HepG2 (cell line): ENCODE results near the gene LYPD3. TPM values are rescaled to one million over a fixed set of nuclear protein-coding genes. Genes with fewer than 3 reads are reported as not detected.

Source experiments
- ATAC-seq: fragments of 200-7000 bp; cut with Tn5 transposase; 3 replicates; pipeline ENCODE4 v1.9.1; 2020; ENCODE audit warnings: mild to moderate bottlenecking, moderate library complexity
- BruUV-seq: library from RNA; stranded (reverse); fragments of 400-500 nt; replicated peaks from 2 replicates; lab custom pipeline; 2021; lab: Mats Ljungman, UMichigan
- CTCF ChIA-PET: fragments of 300-600 bp; formaldehyde crosslinking; extraction: SDS; loops from one replicate; lab custom pipeline; 2021; ENCODE audit warnings: low total read pairs, inconsistent platforms, low intra/inter-chr PET ratio; lab: Yijun Ruan, JAX
- POLR2A ChIA-PET: fragments of 350-600 bp; sonication (Branson Sonifier 250); formaldehyde crosslinking; loops from one replicate; lab custom pipeline; 2020; ENCODE audit warnings: antibody characterized with exemption, inconsistent platforms; lab: Yijun Ruan, JAX
- DNase-seq: peaks from one replicate; pipeline ENCODE4 v3.0.0-alpha.2; 2015; ENCODE audit warnings: low spot score
- FAIRE-seq: peaks from 3 replicates; lab custom pipeline; 2011; peaks lifted over from hg19 to GRCh38; lab: Jason Lieb, UNC
- H2AFZ ChIP-seq: one replicate; pipeline ENCODE4 v1.6.1; 2011; ENCODE audit warnings: low read length, inconsistent platforms
- H3K27ac ChIP-seq: fragments of 300-600 bp; 3 replicates; pipeline ENCODE4 v1.8.0; 2011; ENCODE audit warnings: mixed run types, mild to moderate bottlenecking, mixed read lengths, low read length, inconsistent platforms; ENCODE audit not compliant: insufficient read depth; ENCODE audit errors: extremely low read length
- H3K27me3 ChIP-seq, 2 experiments: fragments of 200-600 bp in 1 of 2; 2 replicates in 1 of 2; 3 replicates in 1 of 2; pipeline versions ENCODE4 v1.6.0 to v1.8.0; 2011; ENCODE audit warnings: low read length in 2 of 2, mild to moderate bottlenecking in 2 of 2, moderate library complexity in 2 of 2, inconsistent platforms in 1 of 2; ENCODE audit not compliant: insufficient read depth in 2 of 2, control insufficient read depth in 1 of 2
- H3K36me3 ChIP-seq, 2 experiments: fragments of 200-600 bp in 1 of 2; replicated peaks in 1 of 2; 2 replicates in 1 of 2; 3 replicates in 1 of 2; pipeline versions ENCODE4 v1.5.1 to v1.8.0; 2011; ENCODE audit warnings: low read length in 2 of 2, inconsistent platforms in 1 of 2; ENCODE audit not compliant: insufficient read depth in 2 of 2, control insufficient read depth in 1 of 2
- H3K4me1 ChIP-seq: 2 replicates; pipeline ENCODE4 v1.5.1; 2012; ENCODE audit warnings: low read length, inconsistent platforms; ENCODE audit not compliant: insufficient read depth
- H3K4me2 ChIP-seq: 2 replicates; pipeline ENCODE4 v1.6.0; 2011; ENCODE audit warnings: low read depth, low read length, inconsistent platforms
- H3K4me3 ChIP-seq, 3 experiments: fragments of 200-600 bp in 1 of 3; sonication (generic), shearing (Covaris generic) in 1 of 3; replicated peaks in 1 of 3; 2 replicates each; pipeline ENCODE4 v1.5.1; 2011 to 2016; ENCODE audit warnings: low read length in 3 of 3, inconsistent platforms in 2 of 3, low read depth in 2 of 3, mild to moderate bottlenecking in 2 of 3, control low read depth in 1 of 3, mixed read lengths in 1 of 3; ENCODE audit not compliant: insufficient read depth in 1 of 3
- H3K79me2 ChIP-seq: one replicate; pipeline ENCODE4 v1.6.1; 2011; ENCODE audit warnings: low read length, inconsistent platforms; ENCODE audit not compliant: insufficient read depth
- H3K9ac ChIP-seq: 2 replicates; pipeline ENCODE4 v1.6.0; 2011; ENCODE audit warnings: mild to moderate bottlenecking, low read depth, low read length, inconsistent platforms; ENCODE audit not compliant: insufficient read depth
- H3K9me3 ChIP-seq: 2 replicates; pipeline ENCODE4 v1.5.1; 2012; ENCODE audit warnings: mild to moderate bottlenecking, low read length
- H4K20me1 ChIP-seq: 2 replicates; pipeline ENCODE4 v1.6.0; 2011; ENCODE audit warnings: inconsistent platforms, mild to moderate bottlenecking, low read length, moderate library complexity; ENCODE audit not compliant: insufficient read depth
- GATAD1 ChIP-seq: IDR thresholded peaks from 2 replicates; pipeline ENCODE4 v1.6.1; 2016; ENCODE audit warnings: missing genetic modification reagents, missing compliant biosample characterization
- KIAA2018 ChIP-seq: sonication (generic); formaldehyde crosslinking; IDR thresholded peaks from 2 replicates; pipeline ENCODE4 v1.5.0; 2020; ENCODE audit warnings: mild to moderate bottlenecking, missing genetic modification reagents, borderline replicate concordance
- MAFG ChIP-seq: sonication (generic); formaldehyde crosslinking; IDR thresholded peaks from 2 replicates; pipeline ENCODE4 v1.5.1; 2020; ENCODE audit warnings: mild to moderate bottlenecking, missing genetic modification reagents
- MIXL1 ChIP-seq: IDR thresholded peaks from 2 replicates; pipeline ENCODE4 v1.6.1; 2016
- SRY ChIP-seq: sonication (generic); formaldehyde crosslinking; IDR thresholded peaks from 2 replicates; pipeline ENCODE4 v1.8.0; 2022; ENCODE audit warnings: mild to moderate bottlenecking, missing genetic modification reagents
- STAT5B ChIP-seq: sonication (generic); formaldehyde crosslinking; IDR thresholded peaks from 2 replicates; pipeline ENCODE4 v1.4.0; 2020; ENCODE audit warnings: missing genetic modification reagents
- ZBTB20 ChIP-seq: sonication (generic); formaldehyde crosslinking; IDR thresholded peaks from 2 replicates; pipeline ENCODE4 v1.8.1; 2023; ENCODE audit warnings: missing genetic modification reagents, low read depth, mild to moderate bottlenecking, borderline replicate concordance
- ZKSCAN8 ChIP-seq: IDR thresholded peaks from 2 replicates; pipeline ENCODE4 v1.6.1; 2016; ENCODE audit warnings: borderline replicate concordance, missing genetic modification reagents, missing compliant biosample characterization
- ZNF513 ChIP-seq: sonication (generic); formaldehyde crosslinking; conservative IDR thresholded peaks from 2 replicates; pipeline ENCODE4 v1.5.0; 2020; ENCODE audit warnings: missing genetic modification reagents
- ZSCAN22 ChIP-seq: sonication (generic); formaldehyde crosslinking; IDR thresholded peaks from 2 replicates; pipeline ENCODE4 v1.4.0; 2020; ENCODE audit warnings: mild to moderate bottlenecking, missing genetic modification reagents
- WGBS: methylation state at CpG from one replicate; pipeline ENCODE4 v1.1.6; 2017; ENCODE audit warnings: low lambda C conversion rate; 5-methylcytosine and 5-hydroxymethylcytosine counted together
- in situ Hi-C: cut with HindIII; loops from 2 replicates; pipeline ENCODE4 v1.10.0; 2017; ENCODE audit warnings: low pct_unique_long_range_greater_than_20kb; ENCODE audit not compliant: extremely low pct_ligation_motif_present
- intact Hi-C: fragments of 100-400 bp; cut with micrococcal nuclease; formaldehyde crosslinking; loops from one replicate; pipeline ENCODE4 v1.10.0; 2022; ENCODE audit not compliant: unreplicated experiment
- polyA plus RNA-seq, 8 experiments: library from polyadenylated mRNA; depleted of rRNA in 3 of 8; stranded (reverse) in 7 of 8; unstranded in 1 of 8; fragments of >200 nt; fragmentation: Illumina TruSeq in 4 of 8; extraction: Trizol in 4 of 8; gene quantifications; 2 replicates each; pipeline versions ENCODE4 v1.2.1 to v1.2.3, GENCODE V29; 2011 to 2016; ENCODE audit warnings: low read depth in 4 of 8, missing spikeins in 1 of 8, mixed read lengths in 1 of 8; ENCODE audit not compliant: insufficient read depth in 1 of 8
- total RNA-seq, 5 experiments: library from RNA; depleted of rRNA; stranded (reverse); fragments of >200 nt; fragmentation: Illumina TruSeq; extraction: Trizol; gene quantifications; 2 replicates each; pipeline ENCODE4 v1.2.3, GENCODE V29; 2016; ENCODE audit warnings: low read depth in 1 of 5

Gene LYPD3
- total and polyA plus RNA-seq, 2 of the 13 experiments (the other 11 are each of a cell fraction or from before 2014, with no cell fraction given) = 0.51 to 1.5 TPM

- Histone ChIP-seq H3K4me2 (no peak overlapping the region), H3K36me3 (peaks cover 10 to 21% of the 10 kb centered on the region in 2 experiments; a peak in 3 of 5 replicates), H3K4me1 (peaks cover 24% of the 10 kb centered on the region), H3K79me2 (no peaks in the 10 kb centered on the region), H3K9me3 (no peaks in the 10 kb centered on the region), H3K9ac (no peak overlapping the region), H3K27ac (no peak overlapping the region), H3K27me3 (no peaks in the 10 kb centered on the region), H4K20me1 (no peaks in the 10 kb centered on the region), H2AFZ (no peak overlapping the region), H3K4me3 (no peak overlapping the region)
- ATAC-seq (no peak), DNase-seq (no peak), FAIRE-seq (no peak)
- no TSS peak for BruUV-seq
- in situ Hi-C loops = no loop called here
- intact Hi-C loops = no loop called here
- no peak for TF ChIP-seq ZBTB20
- 0 out of 2 replicates have a peak, but pooled peaks have one; percentile 48 for TF ChIP-seq ZSCAN22 (CRISPR knock-in tag)
- ChIA-PET POLR2A (interaction anchor here (1.6 kb wide), 1 partner anchor 9 kb away, joined by 5 read pairs; no protein-coding TSS in a partner anchor), CTCF (no interaction called here)
- WGBS = 91% methylated on average over 8 of the region's 8 CpGs
Measured at GRCh38 chr19:43495082-43495481, 29.7 kb upstream of the LYPD3 start.

- 67% methylated on average over 3 of the region's 5 CpGs for WGBS
- no peak for FAIRE-seq
- CTCF ChIA-PET = no interaction called here
- H3K4me2 ChIP-seq = no peak overlapping the region
- H2AFZ ChIP-seq = no peak overlapping the region
- H3K27ac ChIP-seq = no peak overlapping the region
- H4K20me1 ChIP-seq = no peaks in the 10 kb centered on the region
- no peaks in the 10 kb centered on the region for H3K9me3 ChIP-seq
- in situ Hi-C loops = no loop called here
- no peaks in the 10 kb centered on the region for H3K79me2 ChIP-seq
- no TSS peak for BruUV-seq
- no peak for ATAC-seq
- intact Hi-C loops = no loop called here
- H3K27me3 ChIP-seq = no peaks in the 10 kb centered on the region
- peaks cover 6 to 14% of the 10 kb centered on the region in 2 experiments; a peak in 3 of 5 replicates for H3K36me3 ChIP-seq
- no peak for DNase-seq
- POLR2A ChIA-PET = interaction anchor here (0.7 to 1.8 kb wide), 3 partner anchors 8 to 11 kb away, joined by 3 to 6 read pairs (median 4); no protein-coding TSS in a partner anchor
- no peak overlapping the region for H3K9ac ChIP-seq
- H3K4me3 ChIP-seq = no peak overlapping the region
- no peaks in the 10 kb centered on the region for H3K4me1 ChIP-seq
- TF ChIP-seq SRY (CRISPR knock-in tag) (no peak), MIXL1 (no peak), STAT5B (no peak), MAFG (no peak), ZKSCAN8 (CRISPR knock-in tag) (no peak), GATAD1 (no peak), ZNF513 (CRISPR knock-in tag) (no peak), KIAA2018 (CRISPR knock-in tag) (no peak)
Measured at GRCh38 chr19:43490759-43491158, 25.4 kb upstream of the LYPD3 start.
